ENCODE measurements around the gene PTGR2.

DNA sequence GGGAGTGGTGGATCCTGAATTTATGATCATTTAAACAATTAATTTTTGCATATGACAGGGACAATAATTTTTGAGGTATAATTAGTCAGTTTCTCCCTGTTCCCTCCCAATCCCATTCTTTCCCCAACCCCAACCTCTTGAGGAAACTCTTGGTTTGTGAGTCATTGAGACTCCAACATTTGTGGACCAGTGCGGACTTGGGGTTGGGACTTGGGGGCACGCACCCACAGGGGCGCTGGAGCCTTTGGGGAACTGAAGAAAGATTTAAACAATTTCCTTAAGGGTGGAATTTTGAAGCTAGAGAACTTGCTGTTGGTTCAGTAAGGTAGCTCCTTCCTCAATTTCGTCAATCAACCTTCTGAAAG is 17.4 kb upstream of the PTGR2 start:
- TF ChIP-seq CTCF (IDR thresholded peaks at IDR 0.05) (no peak), ZFX (IDR thresholded peaks at IDR 0.05; ENCODE audit: borderline replicate concordance) (no peak)
